SK-N-MC (cell line): Measurements from ENCODE around the gene CTBP1.

Experiments
- DNase-seq: peaks from one replicate; pipeline ENCODE4 v3.0.0-alpha.2; 2011; ENCODE audit warnings: low read depth, low spot score
- H3K27ac ChIP-seq: fragments of 200-600 bp; sonication (generic); 2 replicates; pipeline ENCODE4 v1.5.1; 2016; ENCODE audit warnings: mixed run types
- H3K36me3 ChIP-seq: fragments of 200-600 bp; sonication (generic); 2 replicates; pipeline ENCODE4 v1.6.1; 2017; ENCODE audit warnings: antibody characterized with exemption, low read length, mixed read lengths; ENCODE audit not compliant: insufficient read depth
- H3K4me3 ChIP-seq: fragments of 200-600 bp; sonication (generic); 2 replicates; pipeline ENCODE4 v1.5.1; 2016
- H3K9ac ChIP-seq: fragments of 200-600 bp; sonication (generic); 2 replicates; pipeline ENCODE4 v1.8.0; 2017; ENCODE audit warnings: mixed run types, mixed read lengths; ENCODE audit not compliant: insufficient read length
- H3K9me3 ChIP-seq: fragments of 200-600 bp; sonication (generic); 2 replicates; pipeline ENCODE4 v1.6.1; 2017; ENCODE audit warnings: low read depth, mild to moderate bottlenecking, antibody characterized with exemption, low read length, moderate library complexity, mixed read lengths
- EZH2 ChIP-seq: fragments of 200-600 bp; sonication (generic); IDR thresholded peaks from one replicate; pipeline ENCODE4 v1.6.1; 2017; ENCODE audit warnings: antibody characterized with exemption
- FOXP2 ChIP-seq: optimal IDR thresholded peaks from 2 replicates; pipeline ENCODE3; 2011; ENCODE audit warnings: mild to moderate bottlenecking, moderate library complexity; ENCODE audit not compliant: insufficient read depth; ENCODE audit errors: extremely low read length, control extremely low read depth
- POLR2AphosphoS5 ChIP-seq: IDR thresholded peaks from 2 replicates; pipeline ENCODE4 v1.6.1; 2012; ENCODE audit warnings: mild to moderate bottlenecking, low read depth, low read length, borderline replicate concordance

CTBP1 gene

GRCh38 chr4:1212546-1213335, 36.2 kb downstream of the CTBP1 start:
- no peak overlapping the region for H3K27ac ChIP-seq
- H3K4me3 ChIP-seq = no peak overlapping the region
- TF ChIP-seq EZH2 (no peak), FOXP2 (no peak), POLR2AphosphoS5 (no peak)
- no peaks in the 10 kb centered on the region for H3K9me3 ChIP-seq
- no peak overlapping the region for H3K9ac ChIP-seq
- peaks cover 28% of the 10 kb centered on the region; the same call in 1 of the 2 replicates for H3K36me3 ChIP-seq
- no peak for DNase-seq

- no peak for DNase-seq
- H3K36me3 ChIP-seq = peaks cover 28% of the 10 kb centered on the region; the same call in 1 of the 2 replicates
Measured at GRCh38 chr4:1211891-1212545, 36.9 kb downstream of the CTBP1 start.

GRCh38 chr4:1211371-1211770, 37.6 kb downstream of the CTBP1 start:
- TF ChIP-seq POLR2AphosphoS5 (no peak), EZH2 (no peak), FOXP2 (no peak)
- Histone ChIP-seq H3K4me3 (no peak overlapping the region), H3K9me3 (no peaks in the 10 kb centered on the region), H3K9ac (no peak overlapping the region), H3K36me3 (peaks cover 24% of the 10 kb centered on the region; the same call in 1 of the 2 replicates), H3K27ac (no peak overlapping the region)
- DNase-seq = no peak

More at GRCh38 chr4:1211891-1212545, 36.9 kb downstream of the CTBP1 start:
- H3K27ac ChIP-seq = no peak overlapping the region
- H3K9ac ChIP-seq = no peak overlapping the region
- TF ChIP-seq FOXP2 (no peak), EZH2 (no peak), POLR2AphosphoS5 (no peak)
- no peaks in the 10 kb centered on the region for H3K9me3 ChIP-seq
- H3K4me3 ChIP-seq = no peak overlapping the region

- Histone ChIP-seq H3K9ac (no peak overlapping the region), H3K4me3 (no peak overlapping the region), H3K9me3 (no peaks in the 10 kb centered on the region), H3K27ac (no peak overlapping the region), H3K36me3 (peaks cover 22% of the 10 kb centered on the region; the same call in 1 of the 2 replicates)
- TF ChIP-seq POLR2AphosphoS5 = no peak
- no peak for TF ChIP-seq EZH2
- no peak for TF ChIP-seq FOXP2
- DNase-seq = no peak
Measured at GRCh38 chr4:1210971-1211370, 38.0 kb downstream of the CTBP1 start.

- no peak overlapping the region for H3K9ac ChIP-seq
- no peak overlapping the region for H3K27ac ChIP-seq
- TF ChIP-seq FOXP2 = no peak
- TF ChIP-seq EZH2 = no peak
- H3K9me3 ChIP-seq = no peaks in the 10 kb centered on the region
- no peak for DNase-seq
- no peak overlapping the region for H3K4me3 ChIP-seq
- H3K36me3 ChIP-seq = peaks cover 15% of the 10 kb centered on the region; the same call in 1 of the 2 replicates
Measured at GRCh38 chr4:1210241-1210841, 38.6 kb downstream of the CTBP1 start.

GRCh38 chr4:1209821-1210220, 39.1 kb downstream of the CTBP1 start:
- TF ChIP-seq POLR2AphosphoS5 (no peak), EZH2 (no peak), FOXP2 (no peak)
- Histone ChIP-seq H3K36me3 (peaks cover 11% of the 10 kb centered on the region; the same call in 1 of the 2 replicates), H3K4me3 (no peak overlapping the region), H3K9me3 (no peaks in the 10 kb centered on the region), H3K9ac (no peak overlapping the region), H3K27ac (peak overlapping the region; percentile 57; the same call in 1 of the 2 replicates)
- DNase-seq = no peak

- peaks cover 8% of the 10 kb centered on the region; the same call in 1 of the 2 replicates for H3K36me3 ChIP-seq
- no peak overlapping the region for H3K4me3 ChIP-seq
- H3K9me3 ChIP-seq = no peaks in the 10 kb centered on the region
- no peak for TF ChIP-seq FOXP2
- no peak for TF ChIP-seq EZH2
- TF ChIP-seq POLR2AphosphoS5 = no peak
- peak overlapping the region; percentile 57 for H3K27ac ChIP-seq
- H3K9ac ChIP-seq = no peak overlapping the region
- no peak for DNase-seq
Measured at GRCh38 chr4:1208970-1209704, 39.8 kb downstream of the CTBP1 start.

GRCh38 chr4:1208266-1208961, 40.5 kb downstream of the CTBP1 start:
- H3K27ac ChIP-seq = no peak overlapping the region
- DNase-seq = no peak
- TF ChIP-seq POLR2AphosphoS5 (no peak), EZH2 (no peak), FOXP2 (no peak)
- no peaks in the 10 kb centered on the region for H3K9me3 ChIP-seq
- peaks cover 7% of the 10 kb centered on the region; the same call in 1 of the 2 replicates for H3K36me3 ChIP-seq
- H3K4me3 ChIP-seq = no peak overlapping the region
- H3K9ac ChIP-seq = no peak overlapping the region
